GM18499 (cell line): ENCODE measurements around the gene RAPGEF2.
"Not testable (repeated sequence)": the region's sequence is repeated elsewhere in the genome, so short reads cannot be mapped to it uniquely, and the experiment has no call there.

Experiments used
- ATAC-seq: cut with Tn5 transposase; IDR thresholded peaks from one replicate; pipeline ENCODE4 v1.9.1; 2021; ENCODE audit warnings: moderate number of reproducible peaks; ENCODE audit not compliant: insufficient read depth, unreplicated experiment

RAPGEF2 gene

GRCh38 chr4:159227984-159228383, 125.1 kb downstream of the RAPGEF2 start:
- no peak for ATAC-seq

DNA sequence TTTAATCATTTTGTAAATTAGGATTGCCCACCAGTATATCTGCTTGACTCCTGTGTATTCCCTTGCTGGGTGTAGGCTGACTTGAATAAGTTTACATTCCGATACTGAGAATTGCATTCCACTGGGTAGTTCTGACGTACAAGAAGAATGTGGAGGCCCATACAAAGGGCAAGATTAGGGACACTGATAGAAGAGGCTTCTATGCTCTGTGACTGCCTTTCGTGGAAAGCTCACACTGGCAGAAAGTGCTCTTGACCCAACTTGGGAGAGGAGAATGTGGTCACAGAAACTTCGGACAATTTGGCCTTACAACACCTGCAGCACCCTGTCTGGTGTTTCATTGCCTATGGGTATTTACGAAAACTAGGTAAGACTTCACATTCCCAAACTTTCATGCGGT, 126.3 kb downstream of the RAPGEF2 start:
- no peak for ATAC-seq

DNA sequence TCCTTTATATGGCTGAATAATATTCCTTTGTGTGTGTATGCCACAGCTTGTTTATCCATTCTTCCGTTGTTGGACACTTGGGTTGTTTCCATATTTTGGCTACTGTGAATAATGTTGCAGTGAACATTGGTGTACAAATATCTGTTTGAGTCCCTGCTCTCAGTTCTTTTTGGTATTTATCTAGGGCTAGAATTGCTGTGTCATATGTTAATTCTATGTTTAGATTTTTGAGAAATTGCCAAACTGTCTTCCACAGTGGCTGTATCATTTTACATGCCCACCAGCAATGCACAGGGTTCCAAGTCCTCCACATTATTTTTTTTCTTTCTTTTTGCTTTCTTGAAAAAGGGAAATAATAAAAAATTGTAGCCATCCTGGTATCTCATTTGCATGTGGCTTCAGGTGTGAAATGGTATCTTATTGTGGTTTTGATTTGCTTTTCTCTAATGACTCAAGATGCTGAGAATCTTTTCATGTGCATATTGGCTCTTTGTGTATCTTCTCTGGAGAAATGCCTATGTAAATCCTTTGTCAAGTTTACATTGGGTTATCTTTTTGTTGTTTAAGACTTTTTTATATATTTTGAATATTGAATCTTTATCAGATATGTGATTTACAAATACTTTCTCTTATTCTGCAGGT, 129.7 kb downstream of the RAPGEF2 start:
- ATAC-seq: no peak

DNA sequence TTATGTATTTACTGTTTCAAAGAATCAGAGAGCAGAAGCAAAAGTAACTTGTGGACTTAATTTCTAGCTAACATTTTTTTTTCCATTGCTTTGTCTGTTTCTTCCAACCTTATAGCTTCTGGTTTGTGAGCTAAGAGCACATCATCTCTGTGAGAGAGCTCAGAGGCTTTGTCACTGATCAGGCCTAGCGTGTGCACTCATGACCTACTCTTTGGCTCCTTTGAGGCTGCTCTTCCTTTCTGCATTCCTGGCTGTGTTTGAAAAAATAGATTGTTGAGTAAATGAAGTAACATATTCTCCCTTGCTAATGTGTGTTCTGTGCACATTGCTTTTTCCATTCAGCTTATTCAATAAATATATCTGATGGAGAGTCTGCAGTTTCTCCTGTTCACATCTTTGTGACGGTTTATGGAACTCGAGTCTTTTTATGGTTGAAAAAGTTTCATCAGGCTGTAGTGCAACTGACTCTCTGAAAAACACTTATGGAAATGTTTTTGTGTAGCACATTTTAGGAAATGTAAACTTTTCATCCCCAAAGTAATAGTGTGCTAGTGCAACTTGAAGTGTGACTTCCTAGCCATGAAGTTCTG, 133.0 kb downstream of the RAPGEF2 start:
- ATAC-seq: no peak

DNA sequence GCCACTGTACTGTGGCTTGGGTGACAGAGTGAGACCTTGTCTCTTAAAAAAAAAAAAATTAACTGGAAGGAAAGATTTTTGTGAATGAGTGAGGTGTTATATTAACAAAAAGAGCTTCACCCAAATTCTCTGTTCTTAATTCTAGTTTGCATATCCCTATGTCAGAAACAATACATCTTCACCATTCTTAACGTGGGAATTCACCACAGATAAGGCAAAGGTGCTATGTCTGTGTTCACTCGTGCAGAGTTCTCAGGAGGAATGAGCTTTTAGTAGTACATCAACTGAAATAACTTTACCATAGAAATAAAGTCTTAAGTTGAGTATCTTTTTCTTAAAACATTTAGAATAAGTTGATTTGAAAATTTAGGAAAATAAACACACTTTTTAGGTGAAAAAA, 135.1 kb downstream of the RAPGEF2 start:
- no peak for ATAC-seq

- no peak for ATAC-seq
Measured at GRCh38 chr4:159238631-159239030, 135.8 kb downstream of the RAPGEF2 start.

DNA sequence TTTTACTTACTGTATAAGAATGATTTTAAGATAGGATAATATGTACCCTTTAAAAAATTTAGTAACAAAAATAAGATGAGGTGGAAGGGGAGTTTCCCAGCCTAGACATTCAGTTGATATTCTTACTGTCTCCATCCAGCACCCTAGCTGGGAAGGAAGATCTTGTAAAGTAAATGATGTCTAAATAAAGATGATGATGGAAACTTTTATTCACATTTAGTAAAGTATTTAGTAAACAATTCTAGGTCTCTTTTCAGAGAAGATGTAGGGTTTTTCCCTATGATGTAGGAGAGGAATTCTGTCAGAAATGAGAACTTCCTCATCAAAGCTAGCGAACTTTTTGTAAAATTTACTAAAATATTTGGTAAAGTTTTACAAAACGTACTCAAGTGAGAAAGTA, 136.8 kb downstream of the RAPGEF2 start:
- no peak for ATAC-seq

GRCh38 chr4:159240046-159240445, 137.2 kb downstream of the RAPGEF2 start:
- no peak for ATAC-seq

- no peak for ATAC-seq
Measured at GRCh38 chr4:159240687-159241086, 137.8 kb downstream of the RAPGEF2 start.

DNA sequence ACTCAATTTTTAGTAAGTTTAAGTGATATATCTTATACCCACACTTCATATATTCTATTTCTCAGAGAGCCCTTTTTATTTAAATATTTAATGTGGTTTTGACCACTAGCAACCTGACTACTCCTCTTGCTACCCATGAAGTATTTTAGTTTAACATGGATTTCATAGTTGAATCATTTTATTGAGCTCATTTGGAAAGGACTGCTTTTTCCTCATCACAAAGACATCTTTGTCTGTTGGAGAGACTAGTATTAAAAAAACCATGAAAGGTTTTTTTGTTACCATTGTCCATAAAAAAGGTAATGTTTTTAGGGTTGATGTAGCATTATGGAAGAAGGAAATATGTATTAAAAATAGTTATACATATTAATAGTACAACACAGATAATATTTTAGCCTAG, 139.5 kb downstream of the RAPGEF2 start:
- ATAC-seq: no peak

- no peak for ATAC-seq
Measured at GRCh38 chr4:159248384-159249178, 145.7 kb downstream of the RAPGEF2 start.

DNA sequence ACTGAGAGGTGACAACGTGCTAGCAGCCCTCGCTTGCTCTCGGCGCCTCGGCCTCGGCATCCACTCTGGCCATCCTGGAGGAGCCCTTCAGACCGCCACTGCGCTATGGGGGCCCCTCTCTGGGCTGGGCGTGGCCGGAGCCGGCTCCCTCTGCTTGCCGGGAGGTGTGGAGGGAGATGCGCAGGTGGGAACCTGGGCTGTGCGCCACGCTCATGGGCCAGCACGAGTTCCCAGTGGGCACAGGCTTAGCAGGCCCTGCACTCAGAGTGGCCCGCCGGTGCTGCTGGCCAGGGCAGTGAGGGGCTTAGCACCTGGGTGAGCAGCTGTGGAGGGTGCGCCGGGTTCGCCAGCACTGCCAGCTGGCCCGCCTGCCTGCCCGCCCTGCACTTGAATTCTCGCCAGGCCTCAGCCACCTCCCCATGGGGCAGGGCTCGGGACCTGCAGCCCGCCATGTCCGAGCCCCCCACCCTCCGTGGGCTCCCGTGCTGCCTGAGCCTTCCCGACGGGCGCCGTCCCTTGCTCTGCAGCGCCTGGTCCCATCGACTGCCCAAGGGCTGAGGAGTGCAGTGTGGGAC, 148.0 kb downstream of the RAPGEF2 start:
- no peak for ATAC-seq

DNA sequence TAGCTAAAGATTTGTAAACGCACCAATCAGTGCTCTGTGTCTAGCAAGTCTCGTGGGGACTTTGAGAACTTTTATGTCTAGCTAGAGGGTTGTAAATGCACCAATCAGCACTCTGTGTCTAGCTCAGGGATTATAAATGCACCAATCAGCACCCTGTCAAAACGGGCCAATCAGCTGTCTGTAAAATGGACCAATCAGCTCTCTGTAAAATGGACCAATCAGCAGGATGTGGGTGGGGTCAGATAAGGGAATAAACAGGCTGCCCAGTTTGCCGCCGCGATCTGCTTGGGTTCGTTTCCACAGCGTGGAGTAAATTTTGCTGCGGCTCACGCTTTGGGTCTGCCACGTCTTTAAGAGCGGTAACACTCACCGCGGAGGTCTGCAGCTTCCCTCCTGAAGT, 148.7 kb downstream of the RAPGEF2 start:
- ATAC-seq: not testable (repeated sequence)

- ATAC-seq: no peak
Measured at GRCh38 chr4:159252491-159252890, 149.6 kb downstream of the RAPGEF2 start.

DNA sequence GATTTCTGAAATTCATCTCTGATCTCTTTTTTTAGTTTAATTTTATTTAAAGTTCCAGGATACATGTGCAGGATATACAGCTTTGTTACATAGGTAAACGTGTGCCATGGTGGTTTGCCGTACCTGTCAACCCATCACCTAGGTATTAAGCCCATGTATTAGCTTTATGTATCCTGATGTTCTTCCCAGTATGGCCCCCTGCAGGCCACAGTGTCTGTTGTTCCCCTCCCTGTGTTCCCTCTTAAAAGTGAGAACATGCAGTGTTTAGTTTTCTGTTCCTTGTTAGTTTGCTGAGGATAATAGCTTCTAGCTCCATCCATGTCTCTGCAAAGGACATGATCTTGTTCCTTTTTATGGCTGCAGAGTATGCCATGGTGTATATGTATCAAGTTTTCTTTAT, 153.2 kb downstream of the RAPGEF2 start:
- ATAC-seq: no peak

DNA sequence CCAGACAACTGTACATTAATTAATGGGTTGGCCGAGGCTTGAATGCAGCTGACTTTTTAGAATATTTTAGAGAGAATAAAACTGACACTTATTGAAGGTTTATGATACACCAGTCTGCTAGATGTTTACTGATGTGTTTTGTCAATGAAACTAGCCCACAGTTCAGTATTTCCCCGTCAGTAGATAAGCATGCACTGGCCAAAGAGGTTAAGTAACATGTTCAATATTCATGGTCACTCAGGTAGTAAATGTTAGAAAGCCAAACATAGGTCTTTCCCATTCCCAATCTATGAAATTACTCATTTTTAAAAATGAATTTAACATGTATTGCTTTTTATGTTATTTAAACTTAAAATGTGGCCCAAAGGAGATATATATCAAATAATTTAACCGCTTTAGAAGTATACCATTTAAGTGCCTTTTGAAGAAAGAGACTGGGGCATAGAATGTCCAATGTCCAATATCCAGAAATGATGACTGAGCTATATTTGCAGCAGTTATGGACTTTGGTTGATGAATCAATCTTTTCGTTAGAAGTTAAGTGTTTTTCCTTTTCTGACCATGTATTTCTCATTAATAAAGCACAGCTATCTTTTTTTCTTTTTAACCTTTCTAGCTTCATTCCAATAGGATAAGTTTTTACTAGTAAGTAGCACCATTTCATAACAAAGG, 156.1 kb downstream of the RAPGEF2 start:
- ATAC-seq: no peak

DNA sequence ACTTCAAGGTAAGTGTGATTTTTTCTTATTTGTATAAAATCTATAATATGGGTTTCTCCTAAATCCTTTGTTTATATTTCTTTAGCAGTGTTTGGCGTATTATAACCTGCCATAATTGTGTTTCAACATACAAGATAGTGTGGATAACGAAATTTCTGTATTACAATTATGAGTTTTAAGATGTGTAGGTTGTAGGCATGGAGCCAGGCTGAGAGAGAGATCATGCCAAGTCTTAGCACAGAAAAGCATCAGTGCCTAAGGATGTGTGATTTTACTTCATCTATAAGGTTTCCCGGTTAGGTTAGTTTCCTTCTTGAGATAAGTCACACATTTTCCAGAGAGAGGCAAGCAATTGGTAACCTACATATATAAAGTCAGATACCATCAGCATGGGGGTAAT, 161.2 kb downstream of the RAPGEF2 start:
- ATAC-seq: no peak

DNA sequence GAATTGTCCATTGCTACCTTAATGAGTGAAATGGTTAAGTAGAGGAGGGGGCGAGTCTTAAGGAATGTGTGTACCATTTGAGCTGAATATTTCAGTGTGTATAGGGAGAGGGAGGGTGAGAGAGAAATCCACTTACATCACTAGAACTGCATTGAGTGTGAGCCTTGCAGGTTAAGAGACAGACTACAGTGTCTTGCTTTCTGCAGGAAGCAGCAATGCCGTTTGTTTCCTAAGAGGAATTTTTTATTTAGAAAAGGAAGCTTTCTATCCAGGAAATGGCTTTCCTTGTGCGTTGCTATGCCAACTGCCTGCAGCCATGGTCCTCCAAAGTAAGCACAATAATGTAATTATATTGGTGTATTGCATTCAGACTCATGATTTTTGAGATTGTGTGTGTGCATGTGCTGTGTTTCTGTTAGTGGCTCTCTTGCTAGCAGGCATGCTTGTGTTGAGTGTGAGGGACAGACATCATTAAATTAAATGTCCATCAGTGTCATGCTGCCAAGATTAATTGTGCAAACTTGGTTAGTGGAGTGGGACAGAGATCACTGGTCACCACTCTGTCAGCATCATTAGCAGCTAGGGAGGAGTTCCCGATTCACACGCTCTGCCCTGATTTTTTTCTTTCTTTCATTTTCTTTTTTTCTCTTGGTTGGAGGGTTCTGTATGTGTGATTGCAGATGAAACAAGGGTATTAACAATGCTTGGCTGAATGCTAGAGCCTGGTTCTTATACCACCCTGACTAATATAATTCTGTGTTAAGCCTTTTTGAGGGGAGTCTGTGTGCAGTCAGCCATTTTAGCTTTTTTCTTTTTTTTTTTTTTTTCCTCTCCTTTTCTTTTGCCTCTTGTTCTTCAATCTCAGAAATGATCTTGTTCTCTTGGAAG, 164.3 kb downstream of the RAPGEF2 start:
- no peak for ATAC-seq

DNA sequence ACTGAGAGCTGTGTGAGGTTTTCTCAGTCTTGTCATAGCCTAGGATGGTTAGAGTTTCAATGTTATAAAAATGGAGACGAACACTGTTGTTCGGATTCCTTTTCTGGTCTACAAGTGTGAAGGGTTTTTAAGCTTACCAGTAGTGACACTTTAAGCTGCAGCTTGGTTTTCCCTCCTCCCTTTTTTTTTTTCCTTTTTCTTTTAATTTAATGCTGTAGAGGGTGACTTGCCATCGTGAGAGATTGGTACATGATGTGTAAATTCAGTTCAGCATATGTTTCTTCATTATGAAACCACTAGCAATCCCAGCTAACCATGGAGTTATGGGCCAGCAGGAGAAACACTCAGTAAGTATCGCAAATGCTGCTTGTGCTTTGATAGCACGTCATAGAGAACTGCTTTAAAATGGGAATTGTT, 165.0 kb downstream of the RAPGEF2 start:
- ATAC-seq: no peak

- no peak for ATAC-seq
Measured at GRCh38 chr4:159268607-159269006, 165.7 kb downstream of the RAPGEF2 start.
